ENCODE measurements around the gene CDKN2AIPNL.

DNA sequence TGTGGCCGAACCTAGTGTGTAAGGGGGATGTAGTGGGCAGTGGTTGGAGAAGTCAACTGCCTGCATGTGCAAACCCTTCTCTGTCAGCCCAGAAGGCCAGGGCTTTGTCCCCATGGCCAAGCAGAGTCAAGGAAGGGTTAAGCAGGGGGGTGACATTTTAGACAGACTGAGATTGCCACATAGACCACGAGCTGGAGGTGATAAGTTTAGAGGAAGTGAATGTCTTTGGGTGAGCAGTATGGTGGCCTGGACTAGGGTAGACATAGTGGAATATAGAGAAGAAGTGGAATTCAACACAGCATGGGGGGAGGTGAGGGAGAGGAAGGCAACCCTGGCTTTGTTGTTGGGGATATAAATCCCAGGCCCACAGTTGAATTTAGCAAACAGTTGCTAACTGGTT lies 38.7 kb upstream of the CDKN2AIPNL start:
- no peak for TF ChIP-seq CHD7 (IDR thresholded peaks at IDR 0.05; ENCODE audit: insufficient replicate concordance, low read length)
- TF ChIP-seq RBBP5 (IDR thresholded peaks at IDR 0.05; ENCODE audit: borderline replicate concordance, low read depth, low read length): no peak
- TF ChIP-seq POLR2AphosphoS5 (IDR thresholded peaks at IDR 0.05; ENCODE audit: low read depth, low read length): no peak
- TF ChIP-seq, protein P1, sequence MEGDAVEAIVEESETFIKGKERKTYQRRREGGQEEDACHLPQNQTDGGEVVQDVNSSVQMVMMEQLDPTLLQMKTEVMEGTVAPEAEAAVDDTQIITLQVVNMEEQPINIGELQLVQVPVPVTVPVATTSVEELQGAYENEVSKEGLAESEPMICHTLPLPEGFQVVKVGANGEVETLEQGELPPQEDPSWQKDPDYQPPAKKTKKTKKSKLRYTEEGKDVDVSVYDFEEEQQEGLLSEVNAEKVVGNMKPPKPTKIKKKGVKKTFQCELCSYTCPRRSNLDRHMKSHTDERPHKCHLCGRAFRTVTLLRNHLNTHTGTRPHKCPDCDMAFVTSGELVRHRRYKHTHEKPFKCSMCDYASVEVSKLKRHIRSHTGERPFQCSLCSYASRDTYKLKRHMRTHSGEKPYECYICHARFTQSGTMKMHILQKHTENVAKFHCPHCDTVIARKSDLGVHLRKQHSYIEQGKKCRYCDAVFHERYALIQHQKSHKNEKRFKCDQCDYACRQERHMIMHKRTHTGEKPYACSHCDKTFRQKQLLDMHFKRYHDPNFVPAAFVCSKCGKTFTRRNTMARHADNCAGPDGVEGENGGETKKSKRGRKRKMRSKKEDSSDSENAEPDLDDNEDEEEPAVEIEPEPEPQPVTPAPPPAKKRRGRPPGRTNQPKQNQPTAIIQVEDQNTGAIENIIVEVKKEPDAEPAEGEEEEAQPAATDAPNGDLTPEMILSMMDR (IDR thresholded peaks at IDR 0.05; ENCODE audit: control extremely low read depth in 1 of 3, insufficient read depth in 1 of 3, low read depth in 1 of 3, low read length in 3 of 3): no peak
- no peak for TF ChIP-seq JUND (IDR thresholded peaks at IDR 0.05; ENCODE audit: low read length)
- TF ChIP-seq, protein P2, sequence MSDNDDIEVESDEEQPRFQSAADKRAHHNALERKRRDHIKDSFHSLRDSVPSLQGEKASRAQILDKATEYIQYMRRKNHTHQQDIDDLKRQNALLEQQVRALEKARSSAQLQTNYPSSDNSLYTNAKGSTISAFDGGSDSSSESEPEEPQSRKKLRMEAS (IDR thresholded peaks at IDR 0.05): no peak
- TF ChIP-seq EZH2 (IDR thresholded peaks at IDR 0.05; ENCODE audit: low read depth, low read length, severe bottlenecking): no peak
- no peak for TF ChIP-seq TAF1 (IDR thresholded peaks at IDR 0.05; ENCODE audit: low read depth, low read length)
- no peak for TF ChIP-seq RAD21 (IDR thresholded peaks at IDR 0.05 in 1 of 2, conservative IDR thresholded peaks at IDR 0.05 in 1 of 2; ENCODE audit: low read depth in 2 of 2, low read length in 2 of 2)
